CD4-positive, alpha-beta T cell (primary cell): ENCODE measurements around the gene AHCYL2. TPM values are rescaled to one million over a fixed set of nuclear protein-coding genes. Genes with fewer than 3 reads are reported as not detected.

ENCODE experiments used
- ATAC-seq: fragments of 200-7000 bp; cut with Tn5 transposase; one replicate; pipeline ENCODE4 v1.10.0; 2022; ENCODE audit warnings: mild to moderate bottlenecking; ENCODE audit not compliant: poor library complexity
- CTCF ChIA-PET: fragments of 350-600 bp; sonication (Branson Sonifier 250); formaldehyde crosslinking; loops from one replicate; lab custom pipeline; 2021; ENCODE audit warnings: antibody characterized with exemption, inconsistent platforms; lab: Charles Lee
- POLR2A ChIA-PET: fragments of 350-600 bp; sonication (Branson Sonifier 250); formaldehyde crosslinking; loops from one replicate; lab custom pipeline; 2021; ENCODE audit warnings: antibody characterized with exemption, inconsistent platforms; lab: Charles Lee
- DNase-seq, 14 experiments: peaks; one replicate each; pipeline ENCODE4 v3.0.0-alpha.2; 2013 to 2020; ENCODE audit warnings: mixed read lengths in 2 of 14
- H3K27ac ChIP-seq, 2 donors: one replicate each; pipeline versions ENCODE4 v1.5.1 to v1.7.0; 2013; ENCODE audit warnings: low read length in 2 of 2, low read depth in 1 of 2, mild to moderate bottlenecking in 1 of 2
- H3K27me3 ChIP-seq, 2 experiments: 1 replicate in 1 of 2; 2 replicates in 1 of 2; pipeline versions ENCODE4 v1.6.1 to v1.7.0; 2013; ENCODE audit warnings: low read length in 2 of 2, control low read depth in 1 of 2, mild to moderate bottlenecking in 1 of 2, moderate library complexity in 1 of 2; ENCODE audit not compliant: insufficient read depth in 2 of 2, control insufficient read depth in 1 of 2
- H3K36me3 ChIP-seq: one replicate; pipeline ENCODE4 v1.6.1; 2013; ENCODE audit warnings: low read length, control low read depth; ENCODE audit not compliant: insufficient read depth
- H3K4me1 ChIP-seq: one replicate; pipeline ENCODE4 v1.6.1; 2013; ENCODE audit warnings: low read length, control low read depth; ENCODE audit not compliant: insufficient read depth
- H3K4me3 ChIP-seq: one replicate; pipeline ENCODE4 v1.5.1; 2013; ENCODE audit warnings: mild to moderate bottlenecking, low read length, moderate library complexity
- H3K9me3 ChIP-seq, 2 experiments: 1 replicate in 1 of 2; 2 replicates in 1 of 2; pipeline versions ENCODE4 v1.6.1 to v1.7.0; 2013; ENCODE audit warnings: low read length in 2 of 2, mild to moderate bottlenecking in 2 of 2, control low read depth in 1 of 2, moderate library complexity in 1 of 2; ENCODE audit not compliant: control insufficient read depth in 1 of 2, insufficient read depth in 1 of 2
- H3K27ac Mint-ChIP-seq: one replicate; pipeline ENCODE4 v1.8.0; 2020; ENCODE audit warnings: mixed read lengths
- H3K27me3 Mint-ChIP-seq: one replicate; pipeline ENCODE4 v1.8.0; 2021; ENCODE audit warnings: mixed read lengths
- H3K36me3 Mint-ChIP-seq: one replicate; pipeline ENCODE4 v1.8.0; 2021; ENCODE audit warnings: low read depth, mixed read lengths
- H3K4me1 Mint-ChIP-seq: one replicate; pipeline ENCODE4 v1.8.0; 2021; ENCODE audit warnings: low read depth, mixed read lengths
- H3K4me3 Mint-ChIP-seq: one replicate; pipeline ENCODE4 v1.8.0; 2020; ENCODE audit warnings: mild to moderate bottlenecking, mixed read lengths
- H3K9me3 Mint-ChIP-seq: one replicate; pipeline ENCODE4 v1.8.0; 2020; ENCODE audit warnings: mixed read lengths
- CTCF ChIP-seq: fragments of 200-600 bp; IDR thresholded peaks from one replicate; pipeline ENCODE4 v1.8.0; 2022; ENCODE audit warnings: antibody characterized with exemption, mild to moderate bottlenecking
- intact Hi-C, 2 experiments: fragments of 100-400 bp; cut with DNase I in 1 of 2; cut with micrococcal nuclease in 1 of 2; formaldehyde crosslinking; loops; one replicate each; pipeline versions ENCODE4 v1.15.1 to v1.9.0; 2023 to 2025; cut with DNase I, micrococcal nuclease
- total RNA-seq, 174 experiments: library from RNA in 2 of 174; stranded (reverse) in 2 of 174; gene quantifications; one replicate each; pipeline ENCODE4 v1.2.3 and lab custom pipeline; 2021 to 2026

The AHCYL2 gene
- total RNA-seq, 2 experiments from 2014 or later = 5.8 to 6.0 TPM

DNA sequence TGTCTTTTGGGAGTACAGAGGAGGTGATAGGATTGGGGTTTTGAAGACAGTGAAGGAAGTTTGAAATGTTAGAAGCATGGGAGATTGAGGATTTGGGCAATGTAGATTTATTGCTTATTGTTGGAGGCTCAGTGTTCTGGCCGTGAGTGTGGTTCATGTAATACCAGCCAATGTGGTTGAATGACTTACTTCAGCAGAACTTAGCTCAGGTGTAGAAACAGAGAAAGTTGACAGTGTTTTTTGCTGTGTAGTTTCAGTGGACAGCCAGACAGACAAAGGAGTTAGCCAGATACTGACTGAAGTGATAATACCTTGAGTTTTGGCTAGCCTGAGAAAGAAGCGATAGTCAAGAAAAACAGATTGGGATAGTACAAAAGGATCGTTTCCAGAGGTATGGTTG is 88.5 kb downstream of the AHCYL2 start:
- Mint-ChIP-seq H3K4me1 (peaks cover 7% of the 10 kb centered on the region), H3K4me3 (no peak overlapping the region), H3K9me3 (no peaks in the 10 kb centered on the region), H3K36me3 (peaks cover 27% of the 10 kb centered on the region), H3K27ac (no peak overlapping the region), H3K27me3 (no peaks in the 10 kb centered on the region)
- Histone ChIP-seq H3K4me3 (no peak overlapping the region), H3K27me3 (no peaks in the 10 kb centered on the region), H3K27ac (no peak overlapping the region), H3K36me3 (no peaks in the 10 kb centered on the region), H3K4me1 (no peaks in the 10 kb centered on the region), H3K9me3 (no peaks in the 10 kb centered on the region)
- TF ChIP-seq CTCF = no peak
- ChIA-PET CTCF (no interaction called here), POLR2A (no interaction called here)
- ATAC-seq (no peak), DNase-seq (no peak)
- intact Hi-C loops = no loop called here

DNA sequence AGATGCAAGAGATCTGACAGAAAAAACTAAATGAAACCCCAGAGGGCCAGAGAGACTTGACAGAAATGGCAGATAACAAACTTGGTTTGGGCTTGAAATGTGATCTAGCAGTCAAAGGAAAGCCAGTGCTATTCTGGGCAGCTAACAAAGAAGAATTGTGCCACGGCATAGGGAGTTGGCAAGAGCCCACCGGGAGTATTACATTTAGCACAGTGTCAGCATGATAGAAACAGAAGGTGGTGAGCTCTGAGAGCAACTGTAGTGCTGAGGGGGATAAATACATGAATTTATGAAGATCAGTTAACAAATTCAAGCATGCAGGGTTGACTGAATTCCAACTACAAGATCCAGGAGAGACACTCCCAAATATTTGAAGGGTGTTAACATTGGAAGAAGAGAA is 91.1 kb downstream of the AHCYL2 start:
- no peaks in the 10 kb centered on the region for H3K9me3 Mint-ChIP-seq
- CTCF ChIA-PET = no interaction called here
- Histone ChIP-seq H3K36me3 (no peaks in the 10 kb centered on the region), H3K9me3 (no peaks in the 10 kb centered on the region), H3K27ac (no peak overlapping the region), H3K27me3 (no peaks in the 10 kb centered on the region), H3K4me3 (no peak overlapping the region), H3K4me1 (no peaks in the 10 kb centered on the region)
- ATAC-seq (no peak), DNase-seq (no peak)
- H3K4me1 Mint-ChIP-seq = peaks cover 7% of the 10 kb centered on the region
- no peak for TF ChIP-seq CTCF
- H3K4me3 Mint-ChIP-seq = no peak overlapping the region
- H3K27ac Mint-ChIP-seq = no peak overlapping the region
- POLR2A ChIA-PET = no interaction called here
- H3K36me3 Mint-ChIP-seq = peaks cover 25% of the 10 kb centered on the region
- intact Hi-C loops = loop anchor here in 1 of 2 experiments (1.0 kb wide), 1 partner anchor 37 kb away; no protein-coding TSS in a partner anchor
- no peaks in the 10 kb centered on the region for H3K27me3 Mint-ChIP-seq

DNA sequence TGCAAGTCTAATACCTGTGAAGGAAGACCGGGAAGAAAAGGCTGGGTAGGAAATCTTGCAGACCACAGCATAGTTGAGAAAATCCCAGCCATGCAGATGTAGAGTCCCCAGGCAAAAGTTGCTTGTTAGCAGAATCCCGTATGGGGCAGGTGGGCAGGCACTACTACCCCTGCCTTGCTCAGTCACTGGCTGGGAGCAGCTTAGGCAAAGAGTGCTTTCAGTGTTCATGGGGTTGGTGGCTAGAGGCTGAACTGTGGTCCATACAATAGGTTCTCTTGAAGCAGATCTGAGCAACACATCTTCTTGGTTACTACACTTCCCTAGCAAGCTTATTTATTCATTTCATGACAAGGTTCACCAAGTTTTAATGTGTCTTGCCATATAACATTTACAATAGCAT is 92.6 kb downstream of the AHCYL2 start:
- ChIA-PET POLR2A (no interaction called here), CTCF (interaction anchor here (1.3 kb wide), 1 partner anchor 151 kb away, joined by 4 read pairs; no protein-coding TSS in a partner anchor)
- Histone ChIP-seq H3K36me3 (no peaks in the 10 kb centered on the region), H3K27me3 (no peaks in the 10 kb centered on the region), H3K4me1 (no peaks in the 10 kb centered on the region), H3K9me3 (peaks cover 0 to 4% of the 10 kb centered on the region in 2 experiments), H3K4me3 (no peak overlapping the region), H3K27ac (no peak overlapping the region)
- Mint-ChIP-seq H3K4me3 (no peak overlapping the region), H3K36me3 (peaks cover 34% of the 10 kb centered on the region), H3K9me3 (peaks cover 2% of the 10 kb centered on the region), H3K4me1 (peaks cover 7% of the 10 kb centered on the region), H3K27me3 (no peaks in the 10 kb centered on the region), H3K27ac (no peak overlapping the region)
- ATAC-seq (no peak), DNase-seq (no peak)
- intact Hi-C loops = no loop called here
- no peak for TF ChIP-seq CTCF
